Stimulated activated CD4-positive, alpha-beta T cell treated with anti-CD3 and anti-CD28 coated beads, Interleukin-4, amount 100 ng/mL, for 1 hour (primary cell): ENCODE results near the gene DTX3L.
A peak's percentile ranks its signal among the peaks of the same experiment; 100 is the strongest.

Experiments
- DNase-seq: peaks from one replicate; pipeline ENCODE4 v3.0.0-alpha.2; 2020

The DTX3L gene

DNA sequence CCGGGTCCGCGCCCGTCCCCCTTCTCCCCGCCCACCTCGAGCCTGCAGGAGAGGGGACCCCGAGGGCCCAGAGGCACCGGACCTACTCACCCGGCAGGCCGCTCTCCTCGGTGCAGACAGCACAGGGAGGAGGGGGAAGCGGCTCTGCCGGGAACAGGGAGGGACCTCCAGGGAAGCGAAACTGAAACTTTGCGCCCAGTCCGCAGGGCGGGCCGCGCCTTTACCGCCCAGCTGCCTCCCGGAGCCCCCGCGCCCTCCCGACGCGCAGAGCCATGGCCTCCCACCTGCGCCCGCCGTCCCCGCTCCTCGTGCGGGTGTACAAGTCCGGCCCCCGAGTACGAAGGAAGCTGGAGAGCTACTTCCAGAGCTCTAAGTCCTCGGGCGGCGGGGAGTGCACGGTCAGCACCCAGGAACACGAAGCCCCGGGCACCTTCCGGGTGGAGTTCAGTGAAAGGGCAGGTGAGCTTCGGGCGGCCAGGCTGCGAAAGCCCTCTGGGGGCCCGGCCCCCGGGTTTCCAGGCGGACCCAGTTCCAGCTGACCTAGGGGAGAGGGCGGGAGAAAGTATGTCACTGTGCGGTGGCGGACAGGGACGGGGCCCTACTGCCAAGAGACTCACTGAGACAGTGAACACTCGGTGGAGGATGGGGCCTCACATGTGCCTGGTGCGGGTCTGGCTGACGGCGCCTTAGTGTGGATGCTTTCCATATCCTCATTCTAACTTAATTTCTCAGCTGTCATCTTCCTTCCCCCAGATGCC, at the start of gene DTX3L, which contains the start of gene PARP9:
Gene DTX3L (plus strand): TSS at position 184 of the 758 bp plus-strand sequence. CDS start 89 bp downstream, at position 273.
Gene PARP9 (minus strand): TSS at position 146 of the 758 bp plus-strand sequence. CDS start 4,680 bp downstream, outside the sequence.
- peak; percentile 70 for DNase-seq

DNA sequence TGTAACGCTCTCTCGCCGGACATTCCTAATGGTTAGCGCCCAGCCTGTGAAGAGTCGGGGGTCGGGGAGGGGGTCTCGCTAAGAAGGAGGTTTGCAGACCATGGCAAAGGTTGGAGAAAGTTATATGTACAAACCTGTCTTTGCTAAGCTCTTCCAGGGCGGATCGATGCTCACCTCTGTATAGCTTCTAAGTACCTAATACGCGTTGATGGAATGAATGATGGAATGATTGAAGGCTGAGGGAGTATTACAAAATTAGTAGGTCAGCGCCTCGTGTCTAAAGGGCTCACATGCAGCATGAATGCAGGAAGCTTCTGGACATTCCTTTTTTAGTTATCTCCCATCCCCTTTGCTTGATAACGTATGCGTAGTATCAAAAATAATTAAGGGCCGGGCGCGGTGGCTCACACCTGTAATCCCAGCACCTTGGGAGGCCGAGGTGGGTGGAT, 49.1 kb upstream of the DTX3L start:
- no peak for DNase-seq

DNA sequence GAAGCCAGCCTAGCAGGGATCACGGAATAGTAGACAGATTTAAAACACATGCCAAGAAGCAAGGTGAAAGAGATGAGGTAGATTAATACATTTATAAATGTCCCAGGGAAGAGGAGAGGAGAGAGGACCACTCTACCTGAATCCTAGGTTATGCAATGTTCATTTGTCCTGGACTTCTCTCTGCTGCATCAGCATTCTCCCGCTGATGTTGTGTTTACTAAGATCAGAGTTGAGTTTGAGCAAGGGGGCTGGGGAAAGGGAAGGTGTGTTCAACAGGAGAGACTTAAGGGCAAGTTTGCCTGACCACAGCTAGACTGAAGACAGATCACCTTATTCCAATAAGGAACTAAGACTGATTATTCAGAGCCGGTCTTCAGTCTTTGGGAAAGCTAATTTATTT, 48.3 kb upstream of the DTX3L start:
- no peak for DNase-seq

DNA sequence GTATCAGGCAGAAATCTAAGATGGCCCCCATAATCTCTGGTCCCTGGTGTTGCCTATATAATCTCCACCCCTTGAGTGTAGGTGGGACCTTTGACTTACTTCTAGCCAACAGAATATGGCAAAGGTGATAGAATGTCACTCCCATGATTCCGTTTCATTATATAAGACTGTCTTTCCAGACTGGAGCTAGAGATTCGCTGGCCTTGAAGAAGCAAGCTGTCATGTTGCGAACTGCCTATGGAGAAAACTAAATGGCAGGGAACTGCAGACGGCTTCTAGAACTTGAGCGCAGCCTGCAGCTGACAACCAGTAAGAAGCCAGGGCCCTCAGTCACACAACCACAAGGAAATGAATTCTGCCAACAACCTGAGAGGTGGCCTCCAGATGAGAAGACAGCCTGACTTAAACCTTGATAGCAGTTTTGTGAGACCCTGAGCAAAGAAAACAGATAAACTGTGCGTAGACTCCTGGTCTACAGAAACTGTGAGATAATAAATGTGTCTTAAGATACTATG, 47.2 kb upstream of the DTX3L start:
- DNase-seq: no peak

DNA sequence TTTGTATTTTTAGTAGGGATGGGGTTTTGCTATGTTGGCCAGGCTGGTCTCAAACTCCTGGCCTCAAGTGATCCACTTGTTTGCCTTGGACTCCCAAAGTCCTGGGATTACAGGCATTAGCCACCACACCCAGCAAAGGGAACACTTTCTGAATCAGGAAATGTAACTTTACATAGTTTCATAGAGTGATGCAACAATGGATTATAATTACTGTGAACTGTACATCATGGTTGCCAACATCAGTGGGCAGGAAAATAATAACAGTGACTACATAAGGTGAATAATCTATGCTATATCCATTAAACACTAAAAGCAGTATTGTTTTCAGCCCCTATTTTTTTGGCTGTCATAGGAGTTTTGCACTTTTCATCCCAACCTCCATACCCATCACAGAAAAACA, 44.4 kb upstream of the DTX3L start:
- no peak for DNase-seq

DNA sequence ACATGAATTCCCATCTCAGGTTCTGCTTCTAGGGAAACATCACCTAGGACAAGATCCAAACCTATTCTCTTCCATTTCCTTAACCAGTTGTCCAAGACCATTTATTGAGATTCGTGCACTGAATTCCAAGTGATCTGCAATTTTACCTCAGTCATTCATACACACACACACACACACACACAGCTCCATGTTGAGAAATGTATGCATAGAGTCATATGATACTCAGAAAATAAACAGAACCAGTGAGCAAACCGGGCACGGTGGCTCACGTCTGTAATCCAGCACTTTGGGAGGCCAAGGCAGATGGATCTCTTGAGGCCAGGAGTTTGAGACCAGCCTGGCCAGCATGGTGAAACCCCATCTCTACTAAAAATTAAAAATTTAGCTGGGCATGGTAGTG, 43.3 kb upstream of the DTX3L start:
- DNase-seq: no peak

DNA sequence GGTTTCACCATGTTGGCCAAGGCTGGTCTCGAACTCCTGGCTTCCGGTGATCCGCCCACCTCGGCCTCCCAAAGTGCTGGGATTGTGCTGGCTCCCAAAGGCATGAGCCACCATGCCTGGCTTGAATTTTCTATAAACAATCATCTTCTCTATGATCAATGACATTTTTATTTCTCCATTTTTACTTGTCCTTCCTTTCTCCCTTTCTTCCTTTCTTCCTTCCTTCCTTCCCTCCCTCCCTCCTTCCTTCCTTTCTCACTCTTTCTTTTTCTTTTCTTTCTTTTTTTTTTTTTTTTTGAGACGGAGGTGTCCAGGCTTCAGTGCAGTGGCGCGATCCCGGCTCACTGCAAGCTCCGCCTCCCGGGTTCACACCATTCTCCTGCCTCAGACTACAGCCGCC, 40.8 kb upstream of the DTX3L start:
- no peak for DNase-seq

DNA sequence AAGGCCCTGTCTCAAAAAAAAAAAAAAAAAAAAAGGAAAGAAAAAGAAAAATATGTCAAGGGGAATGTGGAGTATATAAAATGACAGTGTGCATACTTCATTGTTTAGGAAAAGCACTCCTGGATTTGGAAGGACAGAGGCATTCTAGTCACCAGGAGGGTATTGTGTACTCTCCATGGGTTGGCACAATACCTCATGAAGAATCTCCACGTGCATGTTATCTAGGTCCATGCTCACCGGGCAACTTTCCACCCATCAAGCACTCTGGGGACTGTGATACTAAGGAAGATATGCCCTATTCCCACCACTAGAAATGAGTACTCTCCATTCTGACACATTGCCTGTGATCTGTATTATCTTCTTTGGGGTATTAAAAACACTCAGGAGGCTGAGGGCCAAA, 34.0 kb upstream of the DTX3L start:
- DNase-seq: no peak

DNA sequence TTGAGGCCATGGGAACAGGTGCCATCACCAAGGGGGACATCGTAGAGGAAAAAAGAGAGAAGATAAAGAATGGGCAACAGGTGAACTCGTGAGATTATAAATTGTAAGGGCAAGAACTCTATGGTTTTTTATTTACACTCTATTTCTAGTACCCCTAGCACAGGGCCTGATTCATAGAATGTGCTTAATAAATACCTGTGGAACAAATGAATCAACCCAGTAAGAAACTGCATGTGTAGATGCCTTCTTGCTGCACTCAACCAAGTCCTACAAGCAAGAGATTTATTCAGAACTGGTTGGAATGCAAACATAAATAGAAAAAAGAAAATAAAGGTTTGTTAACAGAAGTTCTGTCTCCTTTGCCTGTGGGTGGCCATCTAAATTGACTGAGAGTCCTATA, 30.7 kb upstream of the DTX3L start:
- no peak for DNase-seq

DNA sequence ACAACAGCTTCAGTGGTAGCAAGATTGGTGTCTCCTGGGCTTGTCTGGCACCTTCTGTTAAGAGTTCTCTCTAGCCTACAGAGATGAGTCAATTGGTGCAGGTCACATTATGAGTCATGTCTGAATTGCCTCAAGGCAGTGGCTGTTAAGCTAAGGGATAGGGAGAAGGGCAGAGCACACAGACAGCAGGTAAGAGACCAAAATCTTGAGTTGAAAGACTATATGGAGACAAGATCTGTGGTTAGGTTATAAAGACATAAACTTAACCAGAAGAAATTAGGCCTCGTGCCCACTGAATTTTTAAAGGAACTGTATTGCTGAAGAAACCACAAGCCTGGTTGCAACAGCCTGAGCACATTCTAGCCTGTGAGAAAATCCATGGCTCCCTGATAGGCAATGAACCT, 30.2 kb upstream of the DTX3L start:
- peak; percentile 7 for DNase-seq

DNA sequence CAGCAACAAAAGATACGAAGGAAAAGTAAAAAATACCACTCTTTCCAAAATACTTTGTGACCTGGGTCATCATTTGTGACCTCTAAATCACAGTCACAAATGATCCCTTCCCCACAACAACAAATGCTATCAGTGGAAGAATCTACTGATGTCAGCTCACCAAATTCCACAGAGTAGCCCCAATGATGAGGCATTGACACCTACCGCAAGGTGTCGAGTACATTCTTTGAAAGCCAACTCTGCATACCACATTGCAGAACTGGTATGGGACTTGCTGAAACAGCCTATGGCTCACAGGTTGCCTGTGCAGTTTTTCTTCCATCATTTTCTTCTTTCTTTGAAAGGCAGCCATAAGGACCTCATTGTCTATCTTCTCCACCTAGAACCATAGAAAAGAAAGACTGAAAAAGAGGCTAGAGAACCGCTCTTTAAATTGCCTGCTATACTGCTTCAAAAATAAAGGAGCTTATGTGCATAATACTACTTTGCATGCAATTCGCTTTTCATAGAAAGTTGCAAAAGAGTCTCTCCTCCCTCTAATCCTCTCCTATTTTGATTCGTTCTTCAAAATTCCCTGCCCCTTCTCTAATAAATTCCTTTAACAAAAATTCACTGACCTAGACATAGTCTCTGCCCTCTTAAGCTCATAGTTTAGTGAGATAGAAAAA, 28.0 kb upstream of the DTX3L start:
- no peak for DNase-seq

DNA sequence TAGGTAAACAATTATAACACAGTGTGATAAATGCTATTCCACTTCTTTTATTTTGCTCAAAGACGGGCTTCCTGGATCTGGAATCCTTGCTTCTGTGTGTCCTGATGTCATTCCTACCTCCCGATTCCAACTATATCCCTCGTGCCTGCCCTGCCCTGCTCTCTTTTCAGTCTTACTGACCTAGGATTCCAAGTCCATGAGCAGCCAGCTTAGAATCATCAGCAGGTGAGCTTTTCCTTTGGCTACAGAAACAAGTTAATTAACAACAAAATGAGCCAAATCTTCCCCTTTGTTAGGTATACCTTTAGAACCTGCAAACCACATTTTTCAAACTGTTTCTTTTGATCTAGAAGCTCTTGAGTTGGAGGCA, 27.5 kb upstream of the DTX3L start:
- DNase-seq: no peak

DNA sequence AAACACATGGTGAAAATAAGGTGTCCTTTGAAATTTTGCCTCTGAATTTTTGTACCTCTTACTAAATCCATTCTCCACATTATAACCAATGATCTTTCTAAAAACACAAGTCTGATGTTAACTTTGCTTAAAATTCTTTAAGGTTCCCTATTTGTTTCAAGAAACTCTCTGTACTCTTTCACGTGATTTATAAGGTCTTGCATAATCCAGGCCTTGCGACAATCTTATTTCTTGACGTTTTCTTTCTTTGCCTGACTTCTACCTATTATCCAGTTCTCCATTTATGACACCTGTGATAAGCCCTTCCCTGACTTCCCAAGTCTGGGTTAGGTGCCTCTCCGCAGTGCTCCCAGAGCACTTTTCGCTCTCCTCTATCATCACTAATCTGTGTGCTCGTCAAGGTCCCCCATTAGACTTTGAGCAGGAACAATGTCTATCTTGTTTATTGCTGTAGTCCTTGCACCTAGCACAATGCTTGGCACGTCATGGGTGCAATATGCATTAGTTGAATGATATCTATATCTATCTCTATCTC, 25.1 kb upstream of the DTX3L start:
- DNase-seq: no peak

DNA sequence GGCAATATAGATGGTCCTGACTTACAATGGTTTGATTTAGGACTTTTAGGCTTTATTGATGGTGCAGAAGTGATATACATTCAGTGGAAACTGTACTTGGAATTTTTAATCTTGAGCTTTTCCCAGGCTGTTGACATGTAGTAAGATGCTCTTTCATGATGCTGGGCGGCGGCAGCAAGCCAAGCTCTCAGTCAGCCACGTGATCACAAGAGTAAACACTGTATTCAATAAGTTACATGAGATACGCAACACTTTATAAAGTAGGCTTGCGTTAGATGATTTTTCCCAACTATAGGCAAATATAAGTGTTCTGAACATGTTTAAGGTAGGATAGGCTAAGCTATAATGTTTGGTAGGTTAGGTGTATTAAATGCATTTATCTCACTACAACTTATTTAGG, 18.0 kb upstream of the DTX3L start:
- DNase-seq: no peak

DNA sequence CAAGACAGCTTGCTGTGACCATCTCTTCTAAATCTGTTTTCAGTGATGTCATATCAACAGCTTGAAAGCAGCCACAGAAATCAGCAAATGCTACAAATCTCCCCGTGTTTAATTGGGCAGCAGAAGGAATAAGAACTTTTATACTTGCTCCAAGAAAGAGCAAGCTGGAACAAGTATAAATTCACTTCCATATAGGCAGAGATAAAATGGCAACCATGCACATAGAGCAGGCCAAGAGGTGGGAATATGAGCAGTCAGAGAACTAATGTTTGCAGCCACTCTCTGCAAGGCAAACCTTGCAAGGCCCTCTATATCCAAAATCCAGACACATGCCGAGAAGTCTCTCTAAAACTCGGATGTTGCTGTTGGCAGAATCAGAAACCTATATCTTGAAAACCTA, 16.1 kb upstream of the DTX3L start:
- no peak for DNase-seq

DNA sequence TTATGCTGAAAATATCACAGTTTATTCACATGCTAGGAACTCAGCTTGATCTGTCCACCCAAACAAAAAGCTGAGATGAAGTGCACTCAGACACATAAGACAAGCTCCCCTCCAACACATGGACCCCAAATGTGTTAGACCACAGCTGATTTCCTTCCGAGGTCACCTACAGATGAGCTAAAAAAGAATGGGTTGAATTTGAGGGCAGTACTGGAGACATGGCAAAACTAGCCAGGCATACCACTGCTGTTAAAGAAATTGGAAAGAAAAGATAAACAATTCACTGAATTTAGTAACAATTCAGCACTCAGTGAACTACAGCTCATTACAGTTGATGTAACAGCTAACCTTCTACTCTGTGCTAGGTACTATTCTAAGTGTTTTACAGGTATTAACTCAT, 15.5 kb upstream of the DTX3L start:
- no peak for DNase-seq

DNA sequence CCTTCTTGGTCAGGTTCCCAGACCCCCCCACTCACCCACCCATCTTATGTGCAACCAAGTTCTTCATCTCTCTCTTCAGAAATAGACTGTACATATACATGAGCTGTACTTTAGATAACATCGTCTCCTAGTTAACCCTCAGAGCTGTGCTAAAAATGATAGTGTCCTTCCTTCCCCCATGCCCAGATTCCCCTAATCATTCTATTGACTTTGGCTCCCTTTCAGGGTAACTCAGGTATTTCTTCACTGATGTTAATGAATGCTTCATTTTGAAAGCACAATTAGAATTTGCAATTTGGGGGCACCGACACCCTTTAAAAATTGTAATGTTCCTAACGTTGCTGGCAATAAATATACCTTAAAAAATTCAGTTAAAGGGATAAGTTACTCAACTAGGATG, 11.0 kb upstream of the DTX3L start:
- no peak for DNase-seq

DNA sequence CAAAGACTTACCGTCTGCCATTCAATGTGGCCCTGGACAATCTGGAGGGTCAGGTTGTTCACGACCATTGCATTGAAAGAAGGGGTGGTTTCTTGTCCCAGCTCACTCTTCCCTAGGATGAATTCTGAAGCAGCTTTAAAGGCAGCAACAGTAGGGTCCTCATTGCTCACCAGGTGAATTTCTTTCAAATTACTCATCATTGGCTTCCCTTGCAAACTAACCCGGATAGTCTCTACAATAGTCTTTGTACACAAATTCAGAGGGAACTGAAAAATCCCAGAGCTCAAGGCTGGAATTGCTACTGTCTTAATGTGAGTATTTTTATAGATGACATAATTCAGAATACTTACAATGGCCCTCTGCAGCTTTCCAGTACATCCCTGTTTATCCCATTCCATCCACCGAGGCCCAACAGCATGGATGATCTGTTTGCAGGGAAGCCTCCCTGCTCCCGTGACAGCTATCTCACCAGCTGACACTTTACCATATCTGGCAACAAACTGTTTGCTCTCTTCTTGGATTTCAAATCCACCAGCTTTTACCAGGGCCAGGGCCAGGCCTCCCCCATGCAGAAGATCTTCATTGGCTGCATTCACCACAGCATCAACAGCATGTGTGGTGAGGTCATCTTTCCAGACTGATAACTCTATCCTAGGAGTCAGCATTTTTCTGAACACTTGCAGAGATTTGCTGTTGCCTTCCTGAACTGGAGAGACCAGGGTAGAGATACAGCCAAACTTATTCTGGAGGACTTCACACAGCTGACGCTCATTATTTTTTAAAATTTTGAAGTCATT, 8.7 kb upstream of the DTX3L start:
- DNase-seq: no peak

DNA sequence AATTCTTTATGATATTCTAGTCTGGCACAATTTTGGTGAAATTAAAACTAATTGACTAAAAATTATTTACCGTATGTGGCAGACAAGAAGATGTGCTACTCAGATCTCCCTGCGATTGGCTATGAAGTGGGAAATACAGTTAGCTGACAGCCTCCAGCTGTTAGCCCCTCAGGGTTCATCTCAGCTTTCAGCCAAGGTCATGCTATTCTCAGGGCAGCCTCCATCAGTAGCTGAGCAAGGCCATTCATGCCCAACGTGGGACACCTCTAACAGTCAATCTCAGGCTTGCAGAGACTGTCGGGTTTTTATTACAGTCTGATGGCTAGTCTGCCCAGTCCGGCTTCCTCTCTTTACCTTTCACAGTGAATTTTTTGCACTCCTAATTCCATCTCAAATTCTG, 6.8 kb upstream of the DTX3L start:
- DNase-seq: no peak

DNA sequence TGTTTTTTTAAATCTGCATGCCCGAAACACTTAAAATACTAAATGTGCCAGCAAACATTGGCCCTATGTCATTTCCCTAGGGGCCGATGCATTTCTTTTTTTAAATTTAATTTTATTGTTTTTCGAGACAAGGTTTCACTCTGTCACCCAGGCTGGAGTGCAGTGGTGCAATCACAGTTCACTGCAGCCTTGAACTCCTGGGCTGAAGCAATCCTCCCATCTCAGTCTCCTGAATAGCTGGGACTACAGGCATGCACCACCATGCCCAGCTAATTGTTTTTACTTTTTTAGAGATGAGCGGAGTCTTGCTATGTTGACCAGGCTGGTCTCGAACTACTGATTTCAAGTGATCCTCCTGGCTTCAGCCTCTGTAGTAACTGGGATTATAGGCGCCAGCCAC, 5.5 kb upstream of the DTX3L start:
- no peak for DNase-seq

DNA sequence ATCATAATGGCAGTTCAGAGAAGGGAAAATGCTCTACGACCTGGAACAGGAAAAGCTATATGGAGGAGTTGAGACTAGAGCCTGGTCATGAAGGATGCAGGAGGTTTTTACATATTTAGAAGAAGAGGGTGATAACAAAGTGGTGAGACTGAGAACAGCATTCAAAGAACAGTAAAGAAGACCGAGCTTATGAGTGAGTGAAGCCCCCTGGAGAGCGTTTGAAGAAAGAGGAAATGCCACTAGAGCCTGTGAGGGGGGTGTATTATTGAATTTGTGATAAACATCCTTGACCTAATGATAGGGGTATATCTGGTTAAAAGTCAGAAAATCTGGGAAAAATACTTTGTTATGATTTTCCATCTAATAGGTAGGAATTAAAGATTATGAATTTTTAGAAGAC, 4.2 kb upstream of the DTX3L start:
- no peak for DNase-seq

DNA sequence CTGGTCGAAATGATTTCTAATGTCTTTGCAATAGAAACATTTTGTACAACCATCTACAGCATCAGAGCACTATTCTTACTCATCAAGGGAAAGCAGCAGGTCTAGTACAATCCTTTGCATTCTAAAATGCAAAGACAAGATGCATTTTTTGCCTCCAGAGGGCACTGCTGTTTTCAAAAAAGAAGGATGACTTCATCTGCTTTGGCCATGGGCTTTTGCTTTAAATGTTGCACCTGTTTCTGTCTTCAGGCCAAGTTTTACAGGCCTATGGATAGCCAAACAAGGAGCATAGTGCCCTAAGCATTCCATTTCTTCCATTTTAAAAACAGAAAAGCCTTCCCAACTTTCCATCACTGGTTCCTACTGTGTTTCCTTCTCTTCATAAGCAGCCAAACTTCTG, 3.5 kb upstream of the DTX3L start:
- DNase-seq: peak; percentile 27
